Measurements from ENCODE around the gene SNX7. TPM values are rescaled to one million over a fixed set of nuclear protein-coding genes. Genes with fewer than 3 reads are reported as not detected.

SNX7 gene
- total RNA-seq, 1 experiment from 2014 or later: 18.8 TPM

DNA sequence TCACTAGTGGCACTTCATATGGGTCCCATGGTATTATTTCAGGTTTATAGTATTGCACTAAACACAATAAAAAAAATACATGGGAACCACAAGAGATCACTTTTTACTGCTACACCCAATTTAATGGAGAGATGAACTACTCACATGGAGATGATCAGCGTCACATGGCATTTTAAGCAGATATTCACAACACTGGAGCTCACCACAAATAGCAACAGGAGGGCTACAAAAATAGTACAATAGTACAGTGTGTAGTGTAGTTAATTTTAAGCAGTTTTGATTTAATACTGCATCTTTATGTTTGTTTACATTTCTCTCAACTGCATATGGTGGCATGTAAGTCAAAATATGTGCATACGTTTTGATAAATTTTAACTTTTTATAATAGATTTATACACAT lies 31.0 kb downstream of the SNX7 start:
- no peaks in the 10 kb centered on the region for H4K20me1 ChIP-seq (ENCODE audit: insufficient read depth)
- POLR2A ChIA-PET: no interaction called here
- H3K9ac ChIP-seq (ENCODE audit: low read length): no peak overlapping the region
- TF ChIP-seq POLR2AphosphoS5 (IDR thresholded peaks at IDR 0.05; ENCODE audit: low read depth, low read length) (no peak), SRF (IDR thresholded peaks at IDR 0.05; ENCODE audit: low read depth) (no peak), YY1 (IDR thresholded peaks at IDR 0.05; ENCODE audit: extremely low read depth, insufficient replicate concordance, low read depth, low read length) (no peak), EZH2 (IDR thresholded peaks at IDR 0.05) (no peak), TCF7L2 (IDR thresholded peaks at IDR 0.05; ENCODE audit: borderline replicate concordance, extremely low read depth, insufficient read depth, insufficient read length) (no peak), EGR1 (IDR thresholded peaks at IDR 0.05; ENCODE audit: low read depth) (no peak), RAD21 (IDR thresholded peaks at IDR 0.05; ENCODE audit: low read depth) (no peak), ZNF274 (IDR thresholded peaks at IDR 0.05; ENCODE audit: low read depth, low read length) (no peak), ELF1 (IDR thresholded peaks at IDR 0.05; ENCODE audit: borderline replicate concordance, low read depth) (no peak), FOSL1 (IDR thresholded peaks at IDR 0.05; ENCODE audit: low read depth) (no peak), SIN3A (IDR thresholded peaks at IDR 0.05; ENCODE audit: low read depth) (no peak), JUND (IDR thresholded peaks at IDR 0.05) (no peak), ZFX (IDR thresholded peaks at IDR 0.05) (no peak), EZH2phosphoT487 (IDR thresholded peaks at IDR 0.05; ENCODE audit: borderline replicate concordance) (no peak), SP1 (IDR thresholded peaks at IDR 0.05; ENCODE audit: low read depth) (no peak)
- TF ChIP-seq, protein P1, sequence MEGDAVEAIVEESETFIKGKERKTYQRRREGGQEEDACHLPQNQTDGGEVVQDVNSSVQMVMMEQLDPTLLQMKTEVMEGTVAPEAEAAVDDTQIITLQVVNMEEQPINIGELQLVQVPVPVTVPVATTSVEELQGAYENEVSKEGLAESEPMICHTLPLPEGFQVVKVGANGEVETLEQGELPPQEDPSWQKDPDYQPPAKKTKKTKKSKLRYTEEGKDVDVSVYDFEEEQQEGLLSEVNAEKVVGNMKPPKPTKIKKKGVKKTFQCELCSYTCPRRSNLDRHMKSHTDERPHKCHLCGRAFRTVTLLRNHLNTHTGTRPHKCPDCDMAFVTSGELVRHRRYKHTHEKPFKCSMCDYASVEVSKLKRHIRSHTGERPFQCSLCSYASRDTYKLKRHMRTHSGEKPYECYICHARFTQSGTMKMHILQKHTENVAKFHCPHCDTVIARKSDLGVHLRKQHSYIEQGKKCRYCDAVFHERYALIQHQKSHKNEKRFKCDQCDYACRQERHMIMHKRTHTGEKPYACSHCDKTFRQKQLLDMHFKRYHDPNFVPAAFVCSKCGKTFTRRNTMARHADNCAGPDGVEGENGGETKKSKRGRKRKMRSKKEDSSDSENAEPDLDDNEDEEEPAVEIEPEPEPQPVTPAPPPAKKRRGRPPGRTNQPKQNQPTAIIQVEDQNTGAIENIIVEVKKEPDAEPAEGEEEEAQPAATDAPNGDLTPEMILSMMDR (IDR thresholded peaks at IDR 0.05 in 2 of 3, conservative IDR thresholded peaks at IDR 0.05 in 1 of 3; ENCODE audit: borderline replicate concordance in 1 of 3, insufficient read depth in 1 of 3, low read depth in 2 of 3, low read length in 2 of 3): no peak
- TF ChIP-seq, protein P2, sequence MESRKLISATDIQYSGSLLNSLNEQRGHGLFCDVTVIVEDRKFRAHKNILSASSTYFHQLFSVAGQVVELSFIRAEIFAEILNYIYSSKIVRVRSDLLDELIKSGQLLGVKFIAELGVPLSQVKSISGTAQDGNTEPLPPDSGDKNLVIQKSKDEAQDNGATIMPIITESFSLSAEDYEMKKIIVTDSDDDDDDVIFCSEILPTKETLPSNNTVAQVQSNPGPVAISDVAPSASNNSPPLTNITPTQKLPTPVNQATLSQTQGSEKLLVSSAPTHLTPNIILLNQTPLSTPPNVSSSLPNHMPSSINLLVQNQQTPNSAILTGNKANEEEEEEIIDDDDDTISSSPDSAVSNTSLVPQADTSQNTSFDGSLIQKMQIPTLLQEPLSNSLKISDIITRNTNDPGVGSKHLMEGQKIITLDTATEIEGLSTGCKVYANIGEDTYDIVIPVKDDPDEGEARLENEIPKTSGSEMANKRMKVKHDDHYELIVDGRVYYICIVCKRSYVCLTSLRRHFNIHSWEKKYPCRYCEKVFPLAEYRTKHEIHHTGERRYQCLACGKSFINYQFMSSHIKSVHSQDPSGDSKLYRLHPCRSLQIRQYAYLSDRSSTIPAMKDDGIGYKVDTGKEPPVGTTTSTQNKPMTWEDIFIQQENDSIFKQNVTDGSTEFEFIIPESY (IDR thresholded peaks at IDR 0.05; ENCODE audit: extremely low read depth, insufficient replicate concordance, low read length): no peak
- TF ChIP-seq, protein P3, sequence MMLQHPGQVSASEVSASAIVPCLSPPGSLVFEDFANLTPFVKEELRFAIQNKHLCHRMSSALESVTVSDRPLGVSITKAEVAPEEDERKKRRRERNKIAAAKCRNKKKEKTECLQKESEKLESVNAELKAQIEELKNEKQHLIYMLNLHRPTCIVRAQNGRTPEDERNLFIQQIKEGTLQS (IDR thresholded peaks at IDR 0.05): no peak
- ATAC-seq: no peak
- no peak overlapping the region for H3K4me3 ChIP-seq (replicated peaks in 1 of 2; ENCODE audit: low read depth in 1 of 2, low read length in 2 of 2)
- H3K79me2 ChIP-seq (ENCODE audit: insufficient read depth, low read length): no peaks in the 10 kb centered on the region
- RAD21 ChIA-PET (ENCODE audit: low non-redundant PET in 1 of 2, low total read pairs in 2 of 2, uncharacterized antibody in 2 of 2, unreplicated experiment in 2 of 2): no interaction called here
- CTCF ChIA-PET: no interaction called here
- no peak for DNase-seq (ENCODE audit: low read depth, low spot score)
- BruUV-seq (replicated peaks): no TSS peak
- intact Hi-C loops (cut with micrococcal nuclease): no loop called here
- no peaks in the 10 kb centered on the region for H3K36me3 ChIP-seq (ENCODE audit: control insufficient read depth in 1 of 2, insufficient read depth in 2 of 2, low read length in 2 of 2)
- no peaks in the 10 kb centered on the region for H3K9me3 ChIP-seq (ENCODE audit: control insufficient read depth in 1 of 2, insufficient read depth in 1 of 2, low read depth in 1 of 2, low read length in 2 of 2)
- no peaks in the 10 kb centered on the region for H3K4me1 ChIP-seq (ENCODE audit: control insufficient read depth in 1 of 2, insufficient read depth in 2 of 2, low read length in 2 of 2)
- no peak overlapping the region for H3K4me2 ChIP-seq (ENCODE audit: low read length)
- no peaks in the 10 kb centered on the region for H3K9me2 ChIP-seq (ENCODE audit: insufficient read depth)
- H3K27me3 ChIP-seq (ENCODE audit: insufficient read depth, low read length): no peaks in the 10 kb centered on the region
- no peak overlapping the region for H3K27ac ChIP-seq (ENCODE audit: low read depth, low read length)
- H2AFZ ChIP-seq (ENCODE audit: low read depth, low read length, poor library complexity, severe bottlenecking): no peak overlapping the region

Measured in HCT116 (cell line).